GM18870 (cell line): Measurements from ENCODE around the gene R3HDML.

Experiments used
- ATAC-seq: cut with Tn5 transposase; IDR thresholded peaks from one replicate; pipeline ENCODE4 v1.9.1; 2021; ENCODE audit warnings: moderate library complexity; ENCODE audit not compliant: unreplicated experiment

R3HDML gene

DNA sequence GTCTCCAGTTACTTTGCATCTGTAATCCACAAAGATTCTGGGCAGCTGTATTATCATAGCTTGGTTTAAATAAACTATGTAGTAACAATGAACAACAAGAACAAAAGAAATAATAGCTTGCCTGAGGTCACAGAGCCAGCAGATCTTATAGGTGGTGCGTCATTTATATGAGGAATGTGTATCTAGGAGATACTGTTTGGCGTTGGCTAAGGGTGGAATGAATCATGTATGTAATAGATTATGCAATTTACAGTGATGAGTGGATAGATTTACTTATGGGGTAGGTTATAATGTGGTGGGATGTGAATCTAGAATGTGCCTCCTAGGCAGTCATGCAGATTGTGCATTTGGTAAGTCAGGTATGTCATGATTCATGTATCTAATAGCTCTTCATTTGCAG lies 61.5 kb downstream of the R3HDML start:
- no peak for ATAC-seq

DNA sequence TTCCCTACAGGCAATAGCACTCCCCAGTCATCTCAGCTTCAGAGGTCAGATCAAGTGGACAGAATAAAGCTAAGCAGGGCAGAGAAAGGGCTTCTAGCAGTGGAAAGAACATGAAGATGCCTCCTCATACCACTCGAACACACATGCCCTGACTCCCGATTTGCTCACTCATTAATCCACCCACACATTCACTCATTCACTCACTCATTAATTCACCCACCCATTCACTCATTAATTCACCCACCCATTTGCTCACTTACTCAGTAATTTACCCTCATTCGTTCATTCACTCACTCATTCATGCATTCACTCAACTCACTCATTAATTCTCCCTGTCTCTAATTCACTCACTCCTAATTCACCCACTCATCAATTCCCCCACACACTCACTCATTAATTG lies 62.6 kb downstream of the R3HDML start:
- no peak for ATAC-seq

DNA sequence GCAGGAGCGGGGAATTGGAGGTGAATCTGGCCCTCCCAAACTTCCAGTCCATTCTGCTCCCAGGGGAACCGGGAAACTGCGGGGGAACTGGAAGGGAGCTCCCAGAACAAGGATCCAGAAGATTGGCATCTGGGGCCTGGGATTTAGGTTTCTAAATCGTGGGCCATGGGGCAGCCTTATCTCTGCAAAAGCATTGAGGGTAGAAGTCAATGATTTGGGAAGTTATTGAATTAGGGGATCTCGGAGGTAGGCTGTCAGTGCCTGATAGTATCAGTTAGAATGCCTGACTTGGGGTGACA lies 63.8 kb downstream of the R3HDML start:
- ATAC-seq = no peak
